KOPT-K1 (cell line): ENCODE measurements around the gene SLC24A2.

ENCODE experiments used
- H3K27ac ChIP-seq: fragments of 200-600 bp; sonication (generic); 2 replicates; pipeline ENCODE4 v1.5.1; 2016; ENCODE audit warnings: antibody characterized with exemption, mild to moderate bottlenecking, low read depth, low read length; ENCODE audit not compliant: poor library complexity, severe bottlenecking
- H3K36me3 ChIP-seq: fragments of 200-600 bp; sonication (generic); 2 replicates; pipeline ENCODE4 v1.5.1; 2017; ENCODE audit warnings: antibody characterized with exemption, mild to moderate bottlenecking, low read length, moderate library complexity; ENCODE audit not compliant: insufficient read depth
- H3K9me3 ChIP-seq: fragments of 200-600 bp; sonication (generic); 2 replicates; pipeline ENCODE4 v1.5.1; 2017; ENCODE audit warnings: antibody characterized with exemption, low read length, mild to moderate bottlenecking; ENCODE audit not compliant: insufficient read depth, poor library complexity, severe bottlenecking

Gene SLC24A2

DNA sequence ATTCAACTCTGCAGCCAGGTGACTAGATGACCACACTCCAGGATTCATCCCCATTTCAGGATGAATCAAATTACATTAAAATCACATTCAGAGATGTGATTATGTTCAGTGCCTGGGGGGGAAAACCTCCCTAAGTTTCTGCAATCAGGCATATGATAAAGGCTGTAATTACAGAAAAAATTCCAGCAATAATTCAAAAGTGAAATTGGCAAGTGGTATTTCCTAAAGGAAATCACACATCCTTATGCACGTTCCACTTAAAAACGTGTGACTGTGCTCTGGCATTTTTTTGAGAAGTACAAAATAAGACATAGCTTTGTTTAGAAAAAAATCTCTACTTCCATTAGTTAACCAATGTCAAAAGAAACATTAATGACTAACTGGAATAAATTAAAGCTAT is 5.3 kb downstream of the SLC24A2 start:
- Histone ChIP-seq H3K36me3 (no peaks in the 10 kb centered on the region), H3K27ac (no peak overlapping the region), H3K9me3 (no peaks in the 10 kb centered on the region)

DNA sequence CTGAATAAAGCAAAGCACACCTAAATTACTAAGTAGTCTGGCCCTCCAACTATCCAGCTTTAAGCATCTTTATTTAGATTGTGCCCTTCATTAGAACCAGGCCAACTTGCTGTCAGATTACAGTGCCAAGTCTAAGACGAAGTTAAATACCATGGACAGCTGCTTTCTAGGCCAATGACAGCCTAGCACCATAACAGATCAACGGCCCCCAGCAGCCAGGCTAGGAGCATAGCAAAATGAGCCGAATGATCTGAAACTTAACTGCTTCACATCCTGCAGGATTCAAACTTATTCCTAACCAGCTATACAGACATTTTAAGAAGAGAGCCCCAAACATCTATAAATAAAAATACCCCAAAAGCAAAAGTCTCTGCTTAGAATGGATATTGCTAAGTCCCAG is 6.8 kb downstream of the SLC24A2 start:
- Histone ChIP-seq H3K9me3 (no peaks in the 10 kb centered on the region), H3K27ac (no peak overlapping the region), H3K36me3 (no peaks in the 10 kb centered on the region)

DNA sequence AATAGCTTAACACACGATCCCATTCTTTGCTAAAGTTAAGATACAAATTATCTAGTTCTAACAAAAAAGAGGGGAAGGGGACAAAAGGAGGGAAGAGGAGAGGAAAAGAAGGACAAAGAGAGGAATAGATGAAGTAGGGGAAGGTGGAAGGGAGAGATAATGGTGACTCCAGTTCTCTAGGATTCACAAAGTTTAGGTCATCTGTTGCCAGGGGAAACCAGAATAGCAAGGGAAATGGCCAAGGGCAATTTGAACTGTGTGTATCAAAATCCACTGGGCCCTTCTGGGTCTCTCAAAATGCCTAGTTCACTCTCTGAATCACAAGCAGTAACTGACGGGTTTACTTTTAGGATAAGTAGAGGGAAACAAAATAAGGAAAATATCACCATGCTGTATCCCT is 7.6 kb downstream of the SLC24A2 start:
- no peak overlapping the region for H3K27ac ChIP-seq
- no peaks in the 10 kb centered on the region for H3K36me3 ChIP-seq
- H3K9me3 ChIP-seq: no peaks in the 10 kb centered on the region

DNA sequence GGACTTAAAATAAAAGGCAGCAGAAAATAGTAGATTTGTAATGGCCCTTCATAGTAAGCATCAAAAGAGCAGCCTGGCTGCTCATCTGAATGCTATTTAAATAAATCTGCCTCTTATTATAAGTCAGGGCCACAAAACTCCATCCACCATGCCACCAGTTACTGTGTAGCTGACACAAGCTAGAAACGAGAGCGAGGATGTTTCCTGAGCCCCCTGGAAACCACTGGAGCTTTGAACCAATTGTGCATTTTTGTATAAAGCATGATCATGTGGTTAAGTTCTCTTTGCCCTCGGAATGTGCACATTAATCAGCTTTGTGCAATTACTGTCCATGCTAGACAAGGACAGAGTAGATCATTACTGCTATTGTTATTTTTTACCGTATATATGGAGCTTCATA is 17.4 kb downstream of the SLC24A2 start:
- H3K9me3 ChIP-seq: no peaks in the 10 kb centered on the region
- no peaks in the 10 kb centered on the region for H3K36me3 ChIP-seq
- no peak overlapping the region for H3K27ac ChIP-seq

DNA sequence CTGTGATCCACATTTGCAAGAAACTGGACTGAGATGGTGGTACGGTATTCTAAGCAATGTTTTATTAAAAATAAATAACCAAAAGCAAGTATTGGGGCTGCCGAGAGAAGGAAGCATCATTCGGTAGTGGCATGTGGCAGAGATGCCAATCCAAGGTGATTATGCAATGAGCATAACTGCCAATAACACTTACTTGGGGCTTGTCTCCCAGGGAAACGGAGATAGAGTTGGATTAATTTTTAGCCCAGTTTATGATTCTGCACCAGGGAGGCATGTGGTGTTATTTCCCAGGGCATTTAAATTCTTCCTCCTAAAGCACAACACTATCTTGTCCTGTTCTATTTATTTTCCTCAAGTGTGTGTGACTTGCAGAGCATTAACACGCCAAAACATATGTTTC is 17.9 kb downstream of the SLC24A2 start:
- Histone ChIP-seq H3K9me3 (no peaks in the 10 kb centered on the region), H3K36me3 (no peaks in the 10 kb centered on the region), H3K27ac (no peak overlapping the region)

DNA sequence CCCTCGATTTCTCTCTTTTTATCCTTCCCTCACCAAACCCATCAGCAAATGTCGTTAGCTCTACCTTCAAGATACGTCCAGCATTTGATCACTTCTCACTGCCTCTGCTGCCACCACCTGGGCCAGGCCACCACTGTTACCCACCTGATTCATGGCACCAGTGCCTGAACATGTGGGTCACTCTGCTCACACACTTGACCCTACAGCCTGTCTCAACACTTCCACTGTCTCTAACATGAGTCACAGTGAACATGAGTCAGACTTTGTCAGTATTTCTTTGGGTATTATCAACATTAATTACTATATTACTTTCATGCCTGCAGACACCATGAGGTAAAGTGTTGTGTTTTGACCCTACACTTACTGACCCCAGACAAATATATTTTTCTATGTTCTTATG is 19.6 kb downstream of the SLC24A2 start:
- H3K27ac ChIP-seq: no peak overlapping the region
- no peaks in the 10 kb centered on the region for H3K9me3 ChIP-seq
- no peaks in the 10 kb centered on the region for H3K36me3 ChIP-seq

DNA sequence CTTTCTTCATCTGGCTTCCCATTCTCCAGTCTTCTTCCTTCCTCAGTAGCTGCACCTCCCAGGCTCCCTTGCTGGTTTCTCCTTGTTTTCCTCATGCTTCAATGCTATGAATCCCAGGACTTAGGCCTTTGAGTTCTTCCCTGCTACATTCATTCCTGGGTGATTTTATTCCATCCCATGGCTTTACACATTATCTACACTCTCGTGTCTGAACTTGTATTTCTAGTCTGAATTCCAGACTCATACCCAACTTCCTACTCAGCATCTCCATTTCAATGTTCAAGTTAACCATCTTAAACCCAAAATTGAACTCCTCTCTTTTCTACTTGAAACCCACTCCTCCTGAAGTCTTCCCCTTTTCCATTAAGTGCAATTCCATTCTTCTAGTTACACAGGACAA is 20.0 kb downstream of the SLC24A2 start:
- no peaks in the 10 kb centered on the region for H3K9me3 ChIP-seq
- no peaks in the 10 kb centered on the region for H3K36me3 ChIP-seq
- no peak overlapping the region for H3K27ac ChIP-seq

DNA sequence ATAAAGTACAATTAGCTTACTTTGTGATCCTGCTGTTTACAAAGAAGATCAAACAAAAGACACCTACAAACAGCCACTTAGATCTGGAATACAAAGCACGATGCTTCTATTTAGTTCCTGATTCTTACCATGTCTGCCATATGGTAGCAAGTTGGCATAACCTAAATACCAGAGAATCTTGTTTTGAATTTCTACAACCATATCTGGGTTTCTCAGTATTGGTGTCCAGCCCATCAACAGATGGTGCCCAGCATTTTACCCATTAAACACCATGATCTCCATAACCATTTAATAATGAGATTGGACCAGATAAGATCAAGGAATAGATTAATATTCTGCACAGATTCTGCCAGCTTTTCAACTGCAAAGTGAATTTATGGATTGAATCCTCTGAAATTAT is 29.8 kb downstream of the SLC24A2 start:
- Histone ChIP-seq H3K36me3 (no peaks in the 10 kb centered on the region), H3K27ac (no peak overlapping the region), H3K9me3 (no peaks in the 10 kb centered on the region)

DNA sequence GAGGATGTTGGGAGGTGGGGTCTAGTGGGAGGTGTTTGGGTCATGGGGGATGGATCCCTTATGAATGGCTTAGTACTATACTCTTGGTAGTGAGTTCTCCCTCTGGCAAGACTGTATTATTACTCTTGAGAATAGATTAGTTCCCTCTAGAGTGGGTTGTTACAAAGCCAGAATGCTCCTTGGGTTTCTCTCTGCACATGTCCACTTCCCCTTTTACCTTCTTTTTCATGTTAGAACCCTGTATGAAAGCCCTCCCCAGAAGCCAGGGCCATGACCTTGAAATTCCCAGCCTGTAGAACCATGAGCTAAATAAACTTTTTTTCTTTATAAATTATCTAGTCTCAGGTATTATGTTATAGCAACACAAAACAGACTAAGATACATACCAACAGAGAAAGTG is 31.1 kb downstream of the SLC24A2 start:
- Histone ChIP-seq H3K9me3 (no peaks in the 10 kb centered on the region), H3K36me3 (no peaks in the 10 kb centered on the region), H3K27ac (no peak overlapping the region)

DNA sequence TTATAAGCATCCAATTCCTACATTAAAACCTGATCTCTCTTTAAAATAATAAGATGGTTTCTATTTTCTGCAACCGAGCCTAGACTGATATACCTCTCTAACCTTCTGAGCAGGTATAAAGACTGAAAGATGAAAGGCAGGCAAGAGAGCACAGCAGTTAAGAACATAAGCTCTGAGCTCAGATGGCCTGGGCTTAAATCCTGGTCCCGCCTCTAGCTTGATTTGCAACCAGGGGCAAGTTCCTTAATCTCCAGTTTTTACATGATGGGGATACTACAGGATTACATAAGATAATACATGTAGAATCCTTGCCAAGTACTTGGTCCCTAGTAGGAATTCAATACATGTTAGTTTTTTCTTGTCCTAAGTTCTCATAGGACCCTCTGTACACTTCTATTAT is 33.9 kb downstream of the SLC24A2 start:
- H3K9me3 ChIP-seq: no peaks in the 10 kb centered on the region

DNA sequence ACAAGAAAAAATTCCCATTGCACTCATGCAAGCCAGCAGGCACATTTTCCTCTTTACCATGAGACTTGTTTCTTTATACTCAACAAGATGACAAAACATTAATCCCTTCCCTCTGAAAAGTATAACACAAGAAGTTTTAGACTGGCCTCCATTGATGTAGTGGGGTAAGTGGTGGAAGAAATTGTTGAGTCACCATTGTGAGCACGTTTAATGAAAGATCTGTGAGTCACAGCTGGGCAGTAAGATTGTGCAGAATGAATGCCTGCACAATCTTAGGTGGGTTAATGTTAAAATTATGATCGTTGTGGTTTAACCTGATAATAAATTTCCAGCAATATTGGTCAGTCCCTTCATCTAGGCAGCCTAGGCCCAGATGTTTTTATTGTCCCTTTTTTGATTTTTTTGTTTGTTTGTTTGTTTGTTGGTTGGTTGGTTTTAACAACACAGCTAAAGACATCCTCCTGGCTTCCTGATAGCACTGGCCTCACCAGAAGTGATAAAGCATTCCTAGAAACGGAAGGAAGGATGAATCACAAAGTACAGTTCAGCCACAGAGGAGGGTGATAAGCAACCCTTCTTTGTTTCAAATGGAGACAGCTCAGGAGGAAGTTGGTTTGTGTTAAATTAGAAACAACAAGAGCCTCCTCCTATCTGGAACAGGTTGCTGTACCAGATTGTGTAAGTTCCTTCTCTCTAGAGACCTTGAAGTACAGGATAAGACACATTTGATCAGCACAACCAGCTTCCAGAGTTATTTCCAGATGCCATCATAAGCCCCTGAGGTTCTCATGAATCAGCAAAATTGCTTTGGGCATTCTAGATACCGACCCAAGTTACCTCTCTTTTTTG is 40.3 kb downstream of the SLC24A2 start:
- no peak overlapping the region for H3K27ac ChIP-seq
- no peaks in the 10 kb centered on the region for H3K36me3 ChIP-seq

More for the DNA sequence above, 33.9 kb downstream of the SLC24A2 start:
- Histone ChIP-seq H3K27ac (no peak overlapping the region), H3K36me3 (no peaks in the 10 kb centered on the region)

DNA sequence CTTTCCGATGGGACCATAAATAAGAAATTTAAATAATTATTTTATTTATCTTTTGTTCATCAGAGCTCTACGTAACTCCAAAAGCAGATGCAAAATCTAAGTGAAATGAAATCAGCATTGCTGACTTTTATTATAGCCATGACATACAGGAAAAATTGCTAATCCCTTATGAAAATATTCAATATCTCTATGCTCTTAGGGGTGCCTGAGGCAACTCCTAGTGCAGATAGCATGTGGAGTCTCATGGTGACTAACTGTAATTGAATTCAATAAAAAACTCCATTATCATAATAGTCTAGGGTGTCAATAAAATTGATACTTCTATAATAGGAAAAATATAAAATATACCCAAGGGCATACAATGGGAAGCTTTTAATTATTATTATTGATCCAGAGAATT is 42.6 kb downstream of the SLC24A2 start:
- no peaks in the 10 kb centered on the region for H3K9me3 ChIP-seq
- no peaks in the 10 kb centered on the region for H3K36me3 ChIP-seq
- H3K27ac ChIP-seq: no peak overlapping the region

More for the DNA sequence above, 40.3 kb downstream of the SLC24A2 start:
- H3K9me3 ChIP-seq: no peaks in the 10 kb centered on the region

DNA sequence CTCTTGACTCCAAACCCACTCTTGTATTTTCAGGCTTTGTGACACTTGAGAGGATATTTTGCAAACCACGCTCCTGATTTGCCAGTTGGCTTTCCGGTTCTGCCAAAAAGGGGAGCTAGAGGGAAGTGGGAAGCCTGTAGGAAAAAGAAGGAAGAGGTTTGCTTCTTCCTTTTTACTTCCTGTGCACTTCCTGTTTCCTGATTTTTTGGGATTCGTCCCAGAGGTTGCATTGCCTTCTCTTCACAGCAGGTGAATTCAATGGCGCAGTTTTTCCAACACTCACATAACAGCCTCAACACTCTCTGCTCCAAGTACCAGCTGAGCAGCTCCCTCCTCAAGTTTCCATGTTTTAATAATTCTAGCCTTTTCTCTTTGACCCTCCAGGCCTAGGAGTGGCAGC is 47.7 kb downstream of the SLC24A2 start:
- Histone ChIP-seq H3K9me3 (no peaks in the 10 kb centered on the region), H3K27ac (no peak overlapping the region), H3K36me3 (no peaks in the 10 kb centered on the region)
